ENCODE measurements around the gene TUBGCP6. TPM values are rescaled to one million over a fixed set of nuclear protein-coding genes. Genes with fewer than 3 reads are reported as not detected.

TUBGCP6 gene
- total and polyA plus RNA-seq, 10 of the 15 experiments (the other 5 are each of a cell fraction or from before 2014, with no cell fraction given) = 0.74 to 41.4 (median 19.4) TPM

- TF ChIP-seq CHD2 (IDR thresholded peaks at IDR 0.05; ENCODE audit: borderline replicate concordance, low read depth, low read length) (no peak), ZNF384 (IDR thresholded peaks at IDR 0.05; ENCODE audit: borderline replicate concordance, low read depth, low read length) (no peak), RCOR1 (conservative IDR thresholded peaks at IDR 0.05; ENCODE audit: low read depth, low read length) (no peak), YBX1 (IDR thresholded peaks at IDR 0.05) (no peak), HDAC2 (IDR thresholded peaks at IDR 0.05) (no peak)
Measured at GRCh38 chr22:50222508-50222907, 22.3 kb downstream of the TUBGCP6 start (continued).

GRCh38 chr22:50221410-50222300 is 23.2 kb downstream of the TUBGCP6 start:
- ATAC-seq = no peak
- FAIRE-seq = no peak
- no peaks in the 10 kb centered on the region for H3K27me3 ChIP-seq (replicated peaks in 1 of 2; ENCODE audit: control insufficient read depth in 2 of 2, insufficient read depth in 2 of 2, low read length in 1 of 2)
- ChIA-PET RAD21 (ENCODE audit: unreplicated experiment) (interaction anchor here (0.6 to 0.8 kb wide), 2 partner anchors 11 to 119 kb away, joined by 3 read pairs; no protein-coding TSS in a partner anchor), SMC1A (ENCODE audit: uncharacterized antibody, unreplicated experiment) (no interaction called here), POLR2A (interaction anchor here (0.7 kb wide), 1 partner anchor 487 kb away, joined by 4 read pairs; no protein-coding TSS in a partner anchor), CTCF (interaction anchor here (0.7 kb wide), 1 partner anchor 73 kb away, joined by 3 read pairs; no protein-coding TSS in a partner anchor)
- H3K4me2 ChIP-seq (ENCODE audit: control insufficient read depth, insufficient read depth) = no peak overlapping the region
- H3K79me2 ChIP-seq (ENCODE audit: control insufficient read depth, insufficient read depth, low read length) = no peaks in the 10 kb centered on the region
- H2AFZ ChIP-seq (ENCODE audit: control insufficient read depth, low read depth, low read length) = no peak overlapping the region
- no peak for DNase-seq (ENCODE audit: low read depth, low spot score)
- in situ Hi-C loops (cut with MboI) (no loop called here), intact Hi-C loops (cut with micrococcal nuclease; ENCODE audit: unreplicated experiment) (no loop called here)
- no TSS peak for BruUV-seq (replicated peaks)
- H3K4me1 ChIP-seq (ENCODE audit: control insufficient read depth, insufficient read depth, low read length) = no peaks in the 10 kb centered on the region
- 82% methylated on average over 19 of the region's 19 CpGs for WGBS (ENCODE audit: insufficient coverage, insufficient replicate concordance, low lambda C conversion rate, missing lambda C conversion rate)
- H3K36me3 ChIP-seq (ENCODE audit: control insufficient read depth in 2 of 2, insufficient read depth in 2 of 2, low read length in 1 of 2) = peaks cover 9 to 61% of the 10 kb centered on the region in 2 experiments; a peak in 3 of 4 replicates
- H3K9me3 ChIP-seq (replicated peaks; ENCODE audit: control insufficient read depth, insufficient read depth, low read length) = no peaks in the 10 kb centered on the region
- H3K4me3 ChIP-seq = no peak overlapping the region
- no peaks in the 10 kb centered on the region for H4K20me1 ChIP-seq (ENCODE audit: control insufficient read depth, insufficient read depth)
- H3K9ac ChIP-seq (ENCODE audit: control insufficient read depth, insufficient read depth, low read length) = no peak overlapping the region
- no peak overlapping the region for H3K27ac ChIP-seq (ENCODE audit: control insufficient read depth, insufficient read depth)
- no peak for TF ChIP-seq KLF5 (IDR thresholded peaks at IDR 0.05; ENCODE audit: partially characterized antibody)
- TF ChIP-seq, protein P1, sequence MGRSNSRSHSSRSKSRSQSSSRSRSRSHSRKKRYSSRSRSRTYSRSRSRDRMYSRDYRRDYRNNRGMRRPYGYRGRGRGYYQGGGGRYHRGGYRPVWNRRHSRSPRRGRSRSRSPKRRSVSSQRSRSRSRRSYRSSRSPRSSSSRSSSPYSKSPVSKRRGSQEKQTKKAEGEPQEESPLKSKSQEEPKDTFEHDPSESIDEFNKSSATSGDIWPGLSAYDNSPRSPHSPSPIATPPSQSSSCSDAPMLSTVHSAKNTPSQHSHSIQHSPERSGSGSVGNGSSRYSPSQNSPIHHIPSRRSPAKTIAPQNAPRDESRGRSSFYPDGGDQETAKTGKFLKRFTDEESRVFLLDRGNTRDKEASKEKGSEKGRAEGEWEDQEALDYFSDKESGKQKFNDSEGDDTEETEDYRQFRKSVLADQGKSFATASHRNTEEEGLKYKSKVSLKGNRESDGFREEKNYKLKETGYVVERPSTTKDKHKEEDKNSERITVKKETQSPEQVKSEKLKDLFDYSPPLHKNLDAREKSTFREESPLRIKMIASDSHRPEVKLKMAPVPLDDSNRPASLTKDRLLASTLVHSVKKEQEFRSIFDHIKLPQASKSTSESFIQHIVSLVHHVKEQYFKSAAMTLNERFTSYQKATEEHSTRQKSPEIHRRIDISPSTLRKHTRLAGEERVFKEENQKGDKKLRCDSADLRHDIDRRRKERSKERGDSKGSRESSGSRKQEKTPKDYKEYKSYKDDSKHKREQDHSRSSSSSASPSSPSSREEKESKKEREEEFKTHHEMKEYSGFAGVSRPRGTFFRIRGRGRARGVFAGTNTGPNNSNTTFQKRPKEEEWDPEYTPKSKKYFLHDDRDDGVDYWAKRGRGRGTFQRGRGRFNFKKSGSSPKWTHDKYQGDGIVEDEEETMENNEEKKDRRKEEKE (IDR thresholded peaks at IDR 0.05) = no peak
- TF ChIP-seq E2F8 (IDR thresholded peaks at IDR 0.05; ENCODE audit: low read depth, partially characterized antibody) = no peak
- 0 out of 2 replicates have a peak, but pooled peaks have one; percentile 5 for TF ChIP-seq RAD21 (IDR thresholded peaks at IDR 0.05; ENCODE audit: insufficient read depth, low read depth, low read length)
- TF ChIP-seq CTCF (IDR thresholded peaks at IDR 0.05 in 2 of 3, conservative IDR thresholded peaks at IDR 0.05 in 1 of 3; ENCODE audit: control insufficient read depth in 2 of 3, extremely low read depth in 1 of 3, insufficient read depth in 1 of 3, low read depth in 3 of 3, low read length in 3 of 3) = peak in 1 of 3 experiments; percentile 14; a peak in 1 of 6 replicates
- no peak for TF ChIP-seq IKZF2 (IDR thresholded peaks at IDR 0.05)
- no peak for TF ChIP-seq ZNF24 (IDR thresholded peaks at IDR 0.05)
- TF ChIP-seq ZNF274 (IDR thresholded peaks at IDR 0.05; ENCODE audit: insufficient read depth, insufficient read length) = no peak
